Activated naive CD4-positive, alpha-beta T cell treated with Interleukin-2 at 50 U/mL for 16 hours (primary cell): ENCODE data around the gene ATP7B.
"Not testable (repeated sequence)": the region's sequence is repeated elsewhere in the genome, so short reads cannot be mapped to it uniquely, and the experiment has no call there.

ENCODE experiments used
- DNase-seq: peaks from one replicate; pipeline ENCODE4 v3.0.0-alpha.2; 2020

The ATP7B gene

GRCh38 chr13:52005841-52006522 is 5.3 kb downstream of the ATP7B start:
- DNase-seq, result no peak

DNA sequence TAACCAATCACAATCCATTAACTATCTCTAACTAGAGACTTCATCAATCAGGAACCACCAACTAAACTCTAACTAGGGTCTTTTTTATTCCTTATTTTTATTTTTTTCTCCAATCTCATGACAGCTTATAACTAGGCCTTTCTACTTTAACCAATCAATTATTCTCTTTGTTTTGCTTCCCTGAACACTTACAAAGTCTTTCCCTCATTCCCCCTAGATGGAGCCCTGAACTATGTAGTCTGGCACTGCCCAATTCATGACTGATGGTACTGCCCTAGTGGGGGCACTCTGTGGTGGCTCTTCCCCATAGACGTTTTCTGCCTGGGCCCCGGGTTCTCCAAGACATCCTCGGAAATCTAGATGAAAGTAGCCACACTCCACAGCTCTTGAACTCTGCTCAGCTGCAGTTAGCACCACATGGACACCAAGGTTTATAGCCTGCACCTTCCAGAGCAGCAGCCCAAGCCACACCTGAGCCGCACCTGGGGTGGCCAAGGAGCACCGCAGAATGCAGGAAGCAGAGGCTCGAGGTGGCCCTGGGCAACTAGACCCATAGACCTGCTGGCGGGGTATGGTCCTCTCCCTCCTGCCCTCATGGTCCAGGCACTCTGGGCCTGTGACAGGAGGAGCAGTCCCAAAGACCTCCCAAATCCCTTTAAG is 6.6 kb downstream of the ATP7B start:
- DNase-seq, result no peak

DNA sequence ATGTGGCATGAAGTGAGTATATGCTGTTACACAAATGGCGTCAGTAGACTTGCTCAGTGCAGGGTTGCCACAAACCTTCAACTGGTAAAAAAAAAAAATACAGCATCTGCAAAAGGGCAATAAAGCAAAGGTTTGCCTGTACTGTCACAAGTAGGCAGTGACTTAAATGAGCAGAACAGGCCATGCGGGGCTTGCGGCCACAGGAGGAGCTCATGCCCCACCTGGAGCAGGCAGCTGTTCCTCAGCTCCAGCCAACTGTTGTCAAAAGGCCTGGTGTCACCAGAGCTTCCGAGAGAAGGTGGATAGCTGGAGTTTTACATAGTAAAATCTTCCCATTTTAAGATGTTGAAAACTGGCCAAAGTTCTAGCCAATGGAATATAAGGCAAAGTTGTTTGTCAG is 7.7 kb downstream of the ATP7B start:
- DNase-seq, result no peak

DNA sequence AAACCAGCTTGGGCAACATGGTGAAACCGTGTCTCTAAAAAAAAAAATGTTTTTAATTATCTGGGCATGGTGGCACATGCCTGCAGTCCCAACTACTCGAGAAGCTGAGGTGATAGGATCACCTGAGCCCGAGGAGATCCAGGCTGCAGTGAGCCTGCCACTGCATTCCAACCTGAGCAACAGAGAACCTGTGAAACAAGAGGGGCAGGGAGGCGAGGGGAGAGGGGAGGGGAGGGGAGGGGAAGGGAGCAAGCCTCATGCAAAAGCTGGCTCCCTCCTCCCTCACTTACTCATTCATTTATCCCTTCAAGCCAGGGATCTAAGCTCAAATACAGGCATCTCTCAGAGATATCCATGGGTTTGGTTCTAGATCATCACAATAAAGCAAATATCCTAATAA is 8.9 kb downstream of the ATP7B start:
- no peak for DNase-seq

DNA sequence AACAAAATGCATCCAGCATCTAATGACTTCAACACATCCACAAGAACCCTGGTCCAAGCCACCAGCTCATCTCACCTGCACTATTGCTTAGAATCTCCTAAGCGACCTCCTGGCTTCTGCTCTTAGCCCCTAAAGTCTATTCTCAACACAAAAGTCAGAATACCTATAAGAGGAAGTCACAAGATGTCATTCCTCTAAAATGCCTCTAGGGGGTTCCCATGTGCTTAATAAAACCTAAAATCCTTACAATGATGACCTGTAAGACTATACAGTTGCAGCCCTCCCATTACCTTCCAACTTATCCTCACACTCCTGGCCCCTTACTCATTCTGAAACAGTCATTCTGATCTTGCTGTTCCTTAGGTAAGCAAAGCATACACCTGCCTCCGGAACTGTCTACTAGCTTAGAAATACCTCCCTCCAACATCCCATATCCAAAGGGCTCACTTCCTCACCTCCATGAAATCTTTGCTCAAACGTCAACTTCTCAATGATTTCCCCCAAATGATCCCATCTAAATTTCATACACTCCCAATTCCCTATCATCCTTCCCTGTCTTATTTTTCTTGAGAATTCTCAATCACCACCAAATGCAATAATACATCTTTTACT is 10.0 kb downstream of the ATP7B start:
- DNase-seq, result no peak

DNA sequence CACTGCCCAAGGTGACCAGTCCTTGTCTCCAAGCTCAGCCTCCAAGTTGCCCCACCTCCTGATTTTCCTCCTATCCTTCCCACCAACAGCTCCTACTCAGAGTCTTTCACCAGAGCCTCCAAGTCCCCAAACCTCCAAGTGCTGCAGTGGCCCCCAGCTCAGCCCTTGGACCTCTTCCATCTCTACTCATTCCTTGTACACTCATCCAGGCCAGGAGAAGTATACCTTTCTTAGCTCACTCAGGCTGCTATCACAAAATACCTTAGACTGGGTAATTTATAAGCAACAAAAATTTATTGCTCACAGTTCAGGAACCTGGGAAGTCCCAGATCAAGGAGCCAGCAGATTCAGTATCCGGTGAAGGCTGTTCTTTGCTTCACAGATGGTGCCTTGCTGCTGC is 11.3 kb downstream of the ATP7B start:
- no peak for DNase-seq

- no peak for DNase-seq
Measured at GRCh38 chr13:51999510-51999911, 11.7 kb downstream of the ATP7B start.

DNA sequence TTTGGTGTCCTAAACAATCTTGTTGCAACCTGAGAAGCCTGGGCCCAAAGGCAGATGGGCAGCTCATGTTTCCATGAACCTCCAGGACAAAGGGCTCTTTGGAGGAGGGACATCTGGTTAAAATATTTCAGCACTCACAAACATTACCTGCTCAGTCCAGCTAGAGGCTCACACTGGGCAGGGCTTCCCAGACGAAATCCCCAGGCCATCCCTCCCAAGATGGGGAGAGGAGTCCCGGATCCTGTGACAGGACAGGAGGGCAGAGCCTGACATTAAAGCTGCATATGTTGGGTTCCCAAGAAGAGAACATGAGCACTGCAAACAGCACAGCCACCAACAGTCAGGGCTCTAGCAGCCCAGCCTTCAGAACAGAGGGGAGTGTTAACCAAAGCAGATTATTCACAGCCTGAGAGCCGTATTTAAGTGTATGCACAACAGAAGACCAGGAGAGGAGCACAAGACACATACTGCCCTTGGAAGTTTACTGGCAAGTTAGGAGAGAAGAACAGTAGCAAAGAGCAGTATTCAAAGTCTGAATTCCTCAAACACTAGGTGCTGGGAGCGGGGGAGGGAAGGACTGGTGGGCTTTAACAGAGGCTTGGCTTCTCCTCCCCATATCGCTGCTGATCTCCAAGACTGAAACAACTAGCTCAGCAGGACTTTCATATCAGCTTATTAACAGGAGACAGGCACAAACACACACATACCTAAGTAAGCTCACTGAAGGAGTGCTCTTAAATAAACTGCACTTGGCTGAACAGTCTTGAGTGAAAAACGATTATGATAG is 12.3 kb downstream of the ATP7B start:
- DNase-seq, result no peak

DNA sequence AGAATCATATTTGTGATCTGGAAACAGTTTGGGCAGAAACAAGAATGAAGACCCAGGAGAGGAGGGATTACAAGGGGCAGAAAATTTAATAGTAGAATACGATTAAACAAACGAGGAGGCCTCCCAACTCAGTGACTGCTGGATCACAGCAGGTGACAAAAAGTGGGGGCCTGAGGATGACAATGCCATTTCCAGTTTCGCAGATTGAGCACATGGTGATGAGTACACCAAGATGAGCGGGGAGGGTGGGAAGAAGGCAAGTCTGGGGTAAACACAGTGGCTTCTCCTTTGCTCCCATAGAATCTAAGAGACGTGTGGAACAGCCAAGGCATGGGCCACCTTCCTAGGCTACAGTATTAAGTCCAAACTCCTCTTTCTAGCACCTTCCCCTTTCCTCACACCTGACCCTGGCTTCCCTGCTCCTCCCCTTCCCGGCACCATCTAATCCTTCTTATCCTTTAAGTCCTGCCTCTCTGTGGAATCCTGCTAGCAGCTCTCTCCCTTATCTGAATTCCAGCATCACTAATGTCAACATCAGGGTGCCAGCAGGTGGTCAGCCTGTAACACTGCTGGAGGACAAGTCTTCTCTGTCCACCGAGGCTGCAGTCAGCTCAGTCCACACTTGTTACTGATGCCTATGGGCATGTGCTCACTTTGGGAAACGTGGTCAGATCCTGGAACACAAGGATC is 13.5 kb downstream of the ATP7B start:
- no peak for DNase-seq

- no peak for DNase-seq
Measured at GRCh38 chr13:51997186-51997585, 14.1 kb downstream of the ATP7B start.

GRCh38 chr13:51996641-51997040 is 14.6 kb downstream of the ATP7B start:
- DNase-seq, result no peak

- DNase-seq, result no peak
Measured at GRCh38 chr13:51995677-51996551, 15.3 kb downstream of the ATP7B start.

DNA sequence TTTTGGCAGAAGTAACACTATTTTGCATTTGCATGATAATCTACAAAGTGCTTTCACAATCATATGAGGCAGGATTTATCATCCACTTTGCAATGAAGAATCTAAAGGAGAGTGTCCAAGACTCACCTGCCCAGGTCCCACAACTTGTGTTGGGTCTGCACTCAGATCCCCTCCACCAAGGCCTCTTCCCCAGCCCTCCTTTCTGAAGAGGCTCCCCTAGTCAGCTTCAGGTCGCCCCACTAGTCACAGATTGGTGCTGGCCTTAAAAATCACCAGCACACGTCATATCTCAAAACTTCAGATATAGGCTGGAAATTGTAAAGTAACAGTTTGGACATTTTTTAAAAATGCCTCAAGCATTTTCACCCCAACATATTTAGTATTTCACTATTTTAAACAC is 17.5 kb downstream of the ATP7B start:
- no peak for DNase-seq

DNA sequence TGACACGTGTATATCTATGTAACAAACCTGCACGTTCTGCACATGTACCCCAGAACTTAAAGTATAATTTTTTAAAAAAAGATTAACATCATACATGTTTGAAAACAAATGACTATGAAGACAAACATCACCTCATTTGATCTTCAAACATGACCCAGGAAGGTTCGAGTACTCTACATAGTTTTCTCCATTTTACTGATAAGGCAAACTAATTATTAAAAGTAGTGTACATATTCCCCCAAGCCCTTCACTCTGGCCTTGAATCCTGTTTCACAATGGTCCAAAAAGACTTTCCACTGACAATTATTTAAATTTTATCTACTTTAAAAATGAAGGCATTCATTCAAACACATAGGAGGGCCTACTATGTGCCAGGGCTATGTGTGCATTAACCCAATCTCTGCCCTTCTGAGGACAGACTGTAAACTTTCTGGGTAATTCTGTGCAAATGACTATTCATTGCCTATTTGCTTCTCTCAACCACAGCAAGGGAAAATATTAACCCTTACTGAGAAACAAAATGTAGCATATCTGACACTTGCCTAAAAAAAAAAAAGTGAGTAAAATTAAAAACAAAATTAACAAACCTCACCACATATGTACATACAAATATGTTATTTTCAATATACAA is 22.1 kb downstream of the ATP7B start:
- DNase-seq, result no peak

- DNase-seq, result not testable (repeated sequence)
Measured at GRCh38 chr13:51984904-51985303, 26.3 kb downstream of the ATP7B start.

DNA sequence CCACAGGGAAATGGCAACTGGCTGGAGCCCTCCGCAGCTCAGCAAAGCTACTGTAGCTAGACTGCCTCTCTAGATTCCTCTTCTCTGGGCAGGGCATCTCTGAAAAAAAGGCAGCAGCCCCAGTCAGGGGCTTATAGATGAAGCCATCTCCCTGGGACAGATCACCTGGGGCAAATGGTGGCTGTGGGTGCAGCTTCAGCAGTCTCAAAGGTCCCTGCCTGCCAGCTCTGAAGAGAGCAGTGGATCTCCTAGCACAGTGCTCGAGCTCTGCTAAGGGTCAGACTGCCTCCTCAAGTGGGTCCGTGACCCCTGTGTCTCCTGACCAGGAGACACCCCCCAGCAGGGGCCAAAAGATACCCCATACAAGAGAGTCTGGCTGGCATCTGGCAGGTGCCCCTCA is 28.0 kb downstream of the ATP7B start:
- not testable (repeated sequence) for DNase-seq

DNA sequence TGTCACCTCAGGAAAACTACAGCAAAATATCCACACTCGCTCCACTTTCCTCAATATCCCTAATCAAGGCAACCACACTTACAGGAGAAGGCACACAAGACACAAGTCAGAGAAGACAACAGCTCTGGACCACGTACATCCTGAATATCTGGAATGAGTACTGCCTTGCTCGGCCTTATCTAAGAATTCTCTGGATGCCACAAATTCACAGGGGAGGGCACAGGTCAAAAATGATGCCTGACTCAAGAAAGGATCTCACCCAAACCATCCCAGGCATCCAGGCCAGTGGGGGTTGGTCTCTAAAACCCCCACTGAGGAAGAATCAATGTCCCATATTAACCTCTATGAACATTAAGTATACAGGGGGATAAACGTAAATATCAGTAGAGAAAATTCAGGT is 29.9 kb downstream of the ATP7B start:
- DNase-seq, result no peak

GRCh38 chr13:51980908-51981307 is 30.3 kb downstream of the ATP7B start:
- no peak for DNase-seq

DNA sequence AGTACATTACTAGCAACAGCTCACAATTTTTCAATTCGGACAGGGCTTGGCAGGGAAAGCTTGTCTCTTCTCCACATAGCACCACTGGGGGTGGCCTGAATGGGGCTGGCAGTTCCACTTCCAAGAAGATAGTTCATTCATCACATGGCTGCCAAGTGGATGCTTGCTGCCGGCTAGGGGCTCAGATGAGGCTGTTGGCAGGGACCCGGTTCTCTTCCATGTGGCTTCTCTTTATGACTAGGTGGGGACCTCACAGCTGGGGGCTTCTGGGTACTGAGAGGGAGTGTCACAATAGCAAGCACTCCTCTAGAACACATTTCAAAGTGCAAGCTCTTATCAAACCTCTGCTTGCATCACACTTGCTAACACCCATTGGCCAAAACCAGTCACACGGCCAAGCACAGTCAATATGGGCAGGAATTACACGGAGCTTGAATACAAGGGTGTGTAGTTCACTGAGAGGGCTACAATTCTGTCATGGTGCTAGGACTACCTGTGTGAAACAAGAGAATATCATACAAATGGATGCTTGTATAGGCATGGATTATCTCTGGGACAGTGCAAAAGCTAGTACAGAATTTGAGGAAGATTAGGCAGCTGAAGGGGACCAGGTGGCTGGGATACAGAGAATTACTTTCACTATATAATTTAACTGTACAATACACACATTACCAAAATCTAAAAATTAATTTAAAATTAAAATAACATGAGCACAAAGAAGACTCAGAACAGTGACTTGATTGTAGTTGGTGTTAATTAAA is 32.3 kb downstream of the ATP7B start:
- no peak for DNase-seq

DNA sequence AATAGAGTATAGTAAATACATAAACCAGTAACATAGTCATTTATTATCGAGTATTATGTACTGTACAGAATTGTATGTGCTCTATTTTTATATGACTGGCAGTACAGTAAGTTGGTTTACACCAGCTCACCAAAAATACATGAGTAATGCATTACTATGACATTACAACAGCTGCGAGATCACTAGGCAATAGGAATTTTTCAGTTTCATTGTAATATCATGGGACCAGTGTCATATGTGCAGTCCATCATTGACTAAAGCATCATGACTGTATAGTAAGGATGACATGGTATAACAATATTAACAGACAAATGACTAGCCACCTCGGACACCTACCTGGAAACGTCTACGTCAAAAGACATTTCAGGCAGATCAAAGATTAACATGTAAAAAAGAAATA is 33.6 kb downstream of the ATP7B start:
- no peak for DNase-seq

- DNase-seq, result no peak
Measured at GRCh38 chr13:51976890-51977289, 34.4 kb downstream of the ATP7B start.
